ENCODE measurements around the gene DCXR. TPM values are rescaled to one million over a fixed set of nuclear protein-coding genes. Genes with fewer than 3 reads are reported as not detected.
A peak's percentile ranks its signal among the peaks of the same experiment; 100 is the strongest.

The DCXR gene
- total and polyA plus RNA-seq, 2 donors (not counting 3 experiments of a cell fraction or from before 2014, with no cell fraction given), result 93.0 to 178 TPM

DNA sequence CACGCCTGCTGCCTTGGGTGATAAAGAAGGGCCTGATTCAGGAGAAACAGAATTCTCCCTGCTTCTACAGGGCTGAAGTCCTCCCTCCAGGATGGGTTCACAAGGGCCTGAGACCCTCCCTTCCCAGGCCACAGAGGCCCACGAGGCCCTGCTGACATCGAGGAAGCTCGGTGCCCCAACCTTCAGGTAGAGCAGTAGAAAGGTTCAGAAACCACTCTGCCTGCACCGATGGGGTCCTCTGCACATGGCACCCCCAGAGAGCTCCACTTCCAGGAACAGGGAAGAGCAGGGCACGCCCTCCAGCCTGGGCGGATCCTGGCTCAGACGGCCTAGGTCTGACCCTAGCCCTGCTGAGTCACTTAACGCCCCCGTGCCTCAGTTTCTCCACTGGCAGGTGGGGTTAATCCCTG, 15.6 kb downstream of the DCXR start:
- ChIA-PET POLR2A (no interaction called here), CTCF (interaction anchor here (1.4 to 9.1 kb wide), 7 partner anchors 9 to 152 kb away, joined by 4 to 345 read pairs (median 8); partner anchors contain the start of genes ARHGDIA, NOTUM and RAC3)
- Histone ChIP-seq H3K4me2 (ENCODE audit: insufficient read depth, low read length) (peak overlapping the region; percentile 70), H3K9ac (replicated peaks; ENCODE audit: extremely low read depth, insufficient read depth, low read length) (peak overlapping the region; percentile 61), H3K27me3 (ENCODE audit: control insufficient read depth in 2 of 2, insufficient read depth in 2 of 2, low read length in 2 of 2) (no peaks in the 10 kb centered on the region), H3K9me1 (replicated peaks; ENCODE audit: control insufficient read depth, extremely low read depth, insufficient read depth, low read length) (no peaks in the 10 kb centered on the region), H2AFZ (ENCODE audit: low read depth, low read length) (no peak overlapping the region), H3K36me3 (ENCODE audit: control insufficient read depth in 2 of 2, extremely low read depth in 1 of 2, insufficient read depth in 2 of 2, low read length in 2 of 2) (no peaks in the 10 kb centered on the region), H3K9me3 (replicated peaks; ENCODE audit: control insufficient read depth, insufficient read depth, low read length) (no peaks in the 10 kb centered on the region), H3K4me3 (replicated peaks in 1 of 3; ENCODE audit: insufficient read depth in 1 of 3, low read depth in 1 of 3, low read length in 3 of 3) (peak overlapping the region; percentile 50 to 70 (median 60)), H3K4me1 (ENCODE audit: control insufficient read depth, extremely low read depth, insufficient read depth, low read length) (peaks cover 12% of the 10 kb centered on the region), H3K79me2 (ENCODE audit: control insufficient read depth, insufficient read depth, low read length) (peaks cover 5% of the 10 kb centered on the region), H3K27ac (ENCODE audit: insufficient read depth, low read depth, low read length) (no peak overlapping the region), H4K20me1 (replicated peaks; ENCODE audit: control insufficient read depth, extremely low read depth, insufficient read depth, low read length) (no peaks in the 10 kb centered on the region)
- no peak for DNase-seq (ENCODE audit: low read depth, low spot score)
- FAIRE-seq, result no peak
- no TSS peak for BruUV-seq (replicated peaks)
- intact Hi-C loops (cut with micrococcal nuclease) (loop anchor here (1.0 to 10.0 kb wide), 6 partner anchors 45 to 193 kb away; partner anchors contain the start of genes ASPSCR1, CCDC57, FASN and MAFG), dilution Hi-C loops (cut with MboI; ENCODE audit: extremely low pct_ligation_motif_present, low sequenced_read_pairs) (no loop called here)
- TF ChIP-seq EZH2 (IDR thresholded peaks at IDR 0.05; ENCODE audit: borderline replicate concordance, low read depth, low read length, severe bottlenecking) (no peak), MYC (IDR thresholded peaks at IDR 0.05; ENCODE audit: low read depth, low read length) (no peak), FOS (IDR thresholded peaks at IDR 0.05; ENCODE audit: borderline replicate concordance, insufficient read depth, low read length) (no peak), JUN (IDR thresholded peaks at IDR 0.05; ENCODE audit: borderline replicate concordance, insufficient read depth, insufficient read length, low read depth) (no peak), POLR2A (IDR thresholded peaks at IDR 0.05; ENCODE audit: low read depth, low read length) (no peak), POLR2AphosphoS5 (IDR thresholded peaks at IDR 0.05; ENCODE audit: insufficient read depth, low read depth, low read length) (no peak), GATA2 (IDR thresholded peaks at IDR 0.05; ENCODE audit: insufficient read depth, insufficient read length, low read depth, low read length) (no peak)
- TF ChIP-seq, protein P1, sequence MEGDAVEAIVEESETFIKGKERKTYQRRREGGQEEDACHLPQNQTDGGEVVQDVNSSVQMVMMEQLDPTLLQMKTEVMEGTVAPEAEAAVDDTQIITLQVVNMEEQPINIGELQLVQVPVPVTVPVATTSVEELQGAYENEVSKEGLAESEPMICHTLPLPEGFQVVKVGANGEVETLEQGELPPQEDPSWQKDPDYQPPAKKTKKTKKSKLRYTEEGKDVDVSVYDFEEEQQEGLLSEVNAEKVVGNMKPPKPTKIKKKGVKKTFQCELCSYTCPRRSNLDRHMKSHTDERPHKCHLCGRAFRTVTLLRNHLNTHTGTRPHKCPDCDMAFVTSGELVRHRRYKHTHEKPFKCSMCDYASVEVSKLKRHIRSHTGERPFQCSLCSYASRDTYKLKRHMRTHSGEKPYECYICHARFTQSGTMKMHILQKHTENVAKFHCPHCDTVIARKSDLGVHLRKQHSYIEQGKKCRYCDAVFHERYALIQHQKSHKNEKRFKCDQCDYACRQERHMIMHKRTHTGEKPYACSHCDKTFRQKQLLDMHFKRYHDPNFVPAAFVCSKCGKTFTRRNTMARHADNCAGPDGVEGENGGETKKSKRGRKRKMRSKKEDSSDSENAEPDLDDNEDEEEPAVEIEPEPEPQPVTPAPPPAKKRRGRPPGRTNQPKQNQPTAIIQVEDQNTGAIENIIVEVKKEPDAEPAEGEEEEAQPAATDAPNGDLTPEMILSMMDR (IDR thresholded peaks at IDR 0.05; ENCODE audit: extremely low read depth in 1 of 2, insufficient read depth in 1 of 2, low read depth in 1 of 2, low read length in 2 of 2), result no peak
- TF ChIP-seq, protein P2, sequence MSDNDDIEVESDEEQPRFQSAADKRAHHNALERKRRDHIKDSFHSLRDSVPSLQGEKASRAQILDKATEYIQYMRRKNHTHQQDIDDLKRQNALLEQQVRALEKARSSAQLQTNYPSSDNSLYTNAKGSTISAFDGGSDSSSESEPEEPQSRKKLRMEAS (IDR thresholded peaks at IDR 0.05; ENCODE audit: insufficient read depth, insufficient read length), result no peak

All from endothelial cell of umbilical vein (primary cell).